ENCODE data around the gene CAMTA1.

CAMTA1 gene

DNA sequence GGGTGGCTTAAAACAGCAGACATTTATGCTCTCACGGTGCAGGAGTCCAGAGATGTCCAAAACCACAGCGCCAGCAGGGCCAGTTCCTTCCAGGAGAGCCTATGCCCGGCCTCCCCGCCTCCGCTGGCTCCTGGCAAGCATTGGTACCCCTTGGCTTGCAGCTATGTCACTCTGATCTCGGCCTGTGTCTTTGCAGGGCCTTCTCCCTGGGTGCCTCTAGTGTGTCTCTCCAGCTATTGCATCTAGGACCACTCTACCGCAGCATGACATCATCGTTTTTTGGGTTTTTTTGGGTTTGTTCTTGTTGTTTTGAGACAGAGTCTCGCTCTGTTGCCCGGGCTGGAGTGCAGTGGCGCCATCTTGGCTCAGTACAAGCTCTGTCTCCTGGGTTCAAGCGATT, 788.2 kb downstream of the CAMTA1 start:
- DNase-seq, result no peak

DNA sequence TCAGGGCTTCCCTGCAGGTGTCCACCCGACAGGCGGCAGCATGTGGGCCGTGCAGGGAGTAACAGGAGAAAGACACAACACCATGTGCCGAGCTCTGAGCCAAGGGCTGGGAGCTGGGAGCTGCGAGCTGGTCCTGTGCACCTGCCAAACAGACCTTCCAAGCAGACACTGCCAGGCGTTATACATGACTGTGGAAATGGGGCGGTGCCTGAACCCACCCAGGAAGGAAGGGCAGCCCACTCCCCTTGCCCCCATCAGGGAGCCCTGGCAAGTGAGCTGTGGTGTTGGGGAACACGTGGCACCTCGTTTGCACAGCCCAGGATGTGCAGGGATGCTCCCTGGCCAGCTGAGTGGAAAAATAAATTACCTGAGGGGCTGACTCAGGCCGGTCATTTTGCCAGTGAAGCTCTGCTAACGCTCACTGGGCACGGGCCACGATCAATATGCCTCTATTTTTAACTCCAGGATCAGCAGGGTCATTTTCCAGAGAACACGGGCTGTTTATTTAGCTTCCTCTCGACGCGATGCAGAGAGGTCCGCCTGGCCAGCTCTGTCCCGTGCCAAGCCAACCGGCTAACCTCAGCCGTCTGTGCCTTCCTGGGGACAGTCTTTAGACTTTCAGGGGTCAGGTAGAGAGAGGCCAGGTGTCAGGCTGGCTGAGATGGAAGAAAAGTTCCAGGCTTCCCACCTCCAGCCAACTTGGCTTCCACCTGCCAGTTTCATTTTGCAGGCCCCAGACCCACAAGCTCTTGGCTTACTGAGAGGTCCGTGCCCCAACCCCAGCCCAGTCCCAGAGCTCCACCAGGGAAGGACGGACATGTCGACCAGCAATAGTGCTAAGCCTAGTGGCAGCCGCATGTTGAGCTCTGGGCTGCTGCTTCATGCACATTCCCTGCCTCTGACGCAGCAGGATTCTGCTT, 789.1 kb downstream of the CAMTA1 start:
- DNase-seq, result no peak

DNA sequence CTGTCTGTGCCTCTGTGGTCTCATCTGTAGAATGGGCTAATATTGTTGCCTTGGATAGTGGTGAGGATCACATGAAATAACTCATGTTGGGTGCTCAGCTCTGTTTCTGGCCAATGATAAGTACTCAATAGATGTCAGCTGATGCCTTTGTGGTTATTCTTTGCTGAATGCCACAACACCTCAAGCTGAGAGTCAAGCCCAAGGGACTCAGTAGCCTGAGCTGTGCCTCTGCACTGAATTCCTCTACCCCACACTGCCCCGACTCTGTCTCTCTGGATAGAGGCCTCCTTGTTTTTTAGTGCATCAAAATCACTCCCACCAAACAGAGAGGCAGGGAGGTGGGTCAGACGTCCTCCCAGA, 789.8 kb downstream of the CAMTA1 start:
- no peak for DNase-seq

DNA sequence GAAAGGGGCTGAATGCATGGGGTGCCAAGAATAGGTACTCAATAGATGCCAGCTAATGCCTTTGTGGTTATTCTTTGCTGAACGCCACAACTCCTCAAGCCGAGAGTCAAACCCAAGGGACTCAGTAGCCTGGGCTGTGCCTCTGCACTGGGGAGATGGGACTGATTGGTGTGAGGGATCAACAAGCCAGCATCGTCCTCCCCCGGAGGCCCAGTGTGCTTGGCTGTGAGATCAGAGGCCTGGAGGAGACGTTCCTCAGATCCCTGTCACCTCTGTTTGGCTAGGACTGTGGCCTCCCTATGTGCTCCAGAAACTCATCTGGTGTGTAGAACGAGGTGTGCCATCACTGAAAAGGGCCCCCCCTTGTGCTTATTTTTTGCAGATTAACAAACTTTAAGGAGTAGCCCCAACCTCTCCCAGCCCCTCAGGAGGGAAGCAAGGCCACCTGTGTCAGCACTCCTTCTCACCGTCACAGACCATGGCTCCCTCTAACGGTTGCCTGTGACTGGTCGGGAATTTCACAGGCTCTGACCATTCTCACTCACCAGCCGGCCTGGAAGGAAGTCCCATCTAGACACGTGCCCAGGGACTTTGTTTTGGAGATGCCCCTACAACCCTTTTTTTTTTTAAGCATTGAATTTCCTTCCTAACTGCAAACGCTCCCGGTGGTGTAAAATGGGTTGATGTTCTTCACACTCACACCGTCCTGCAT, 791.8 kb downstream of the CAMTA1 start:
- no peak for DNase-seq

DNA sequence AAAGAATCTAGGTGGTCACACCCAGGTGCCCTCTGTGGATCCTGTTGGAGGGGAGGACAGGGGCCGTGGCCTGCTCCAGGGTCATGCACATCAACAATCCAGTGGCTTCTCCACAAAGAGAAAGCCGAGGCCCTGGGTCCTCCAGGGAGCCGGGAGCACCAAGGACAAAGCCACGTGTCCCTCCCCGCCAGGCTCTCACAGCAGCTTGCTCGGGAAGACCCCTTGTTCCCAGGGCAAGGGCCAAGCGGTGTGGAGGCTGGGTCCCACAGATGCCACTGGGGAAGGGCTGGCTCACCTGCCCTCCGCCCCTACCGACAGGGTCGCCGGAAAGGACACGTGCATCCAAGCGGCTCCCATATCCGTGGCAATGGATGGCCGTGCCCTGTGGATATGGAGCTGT, 793.0 kb downstream of the CAMTA1 start:
- no peak for DNase-seq

DNA sequence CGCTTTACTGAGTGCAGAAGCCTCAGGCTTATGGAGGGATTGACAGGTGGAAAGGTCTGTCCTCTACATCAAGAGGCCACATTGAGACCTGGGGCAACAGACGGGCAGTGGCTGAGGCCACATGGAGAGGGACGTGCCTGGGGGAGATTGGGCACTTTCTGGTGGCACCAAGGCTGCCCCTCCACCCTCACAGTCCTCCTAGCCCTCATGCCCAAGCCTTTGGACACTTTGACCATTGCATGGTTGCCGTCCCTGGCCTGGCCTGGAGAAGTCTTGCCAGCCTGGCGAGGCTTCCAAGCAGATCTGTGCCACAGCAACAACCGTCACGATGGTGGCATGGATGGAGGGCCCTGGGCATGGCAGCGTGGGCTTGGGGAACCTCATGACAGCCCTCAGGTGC, 793.8 kb downstream of the CAMTA1 start:
- no peak for DNase-seq

DNA sequence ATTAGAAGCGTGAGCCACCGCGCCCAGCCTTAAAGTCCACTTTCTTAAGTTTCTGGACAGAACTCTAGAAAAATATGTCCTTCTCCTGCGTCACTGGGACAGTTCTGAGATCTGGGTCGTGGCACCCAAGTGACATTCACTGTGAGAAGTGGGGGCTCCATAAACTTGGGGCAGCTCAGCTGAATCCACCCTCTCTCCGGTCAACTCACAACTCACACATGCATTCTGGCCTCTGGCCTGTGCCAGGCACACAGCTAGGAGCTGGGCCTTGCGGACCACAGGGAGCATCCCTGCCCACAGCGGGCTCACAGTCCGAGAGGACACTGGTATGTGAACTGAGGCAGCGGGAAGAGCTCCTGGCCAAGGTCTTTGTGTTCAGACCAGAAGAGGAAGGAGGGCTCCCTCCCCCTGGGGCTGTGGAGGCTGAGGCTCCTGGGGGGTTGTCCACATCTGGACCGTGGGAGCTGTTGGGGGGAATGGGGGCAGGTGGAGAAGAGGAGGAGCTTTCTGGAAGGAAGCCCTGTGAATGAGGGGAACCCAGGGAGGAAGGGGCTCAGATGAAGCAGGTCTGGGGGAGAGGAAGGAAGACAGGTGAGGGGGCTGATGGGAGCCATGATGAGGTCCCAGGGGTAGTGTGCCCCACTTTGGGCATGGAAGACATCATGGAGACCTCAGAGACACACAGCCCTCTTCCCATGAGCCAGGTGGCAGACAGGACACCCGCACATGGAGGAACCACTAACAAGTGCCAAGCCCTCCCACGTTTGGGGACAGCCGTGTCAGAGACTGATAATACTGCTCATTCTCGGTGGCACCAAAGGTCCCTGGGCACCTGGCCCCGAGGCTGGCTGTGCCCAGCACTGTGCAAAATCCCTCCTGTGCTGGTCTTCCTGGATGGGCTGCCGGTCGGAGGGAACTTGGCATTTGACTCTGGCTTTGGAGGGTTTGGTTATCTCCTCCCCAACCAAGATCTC, 794.9 kb downstream of the CAMTA1 start:
- DNase-seq, result no peak

DNA sequence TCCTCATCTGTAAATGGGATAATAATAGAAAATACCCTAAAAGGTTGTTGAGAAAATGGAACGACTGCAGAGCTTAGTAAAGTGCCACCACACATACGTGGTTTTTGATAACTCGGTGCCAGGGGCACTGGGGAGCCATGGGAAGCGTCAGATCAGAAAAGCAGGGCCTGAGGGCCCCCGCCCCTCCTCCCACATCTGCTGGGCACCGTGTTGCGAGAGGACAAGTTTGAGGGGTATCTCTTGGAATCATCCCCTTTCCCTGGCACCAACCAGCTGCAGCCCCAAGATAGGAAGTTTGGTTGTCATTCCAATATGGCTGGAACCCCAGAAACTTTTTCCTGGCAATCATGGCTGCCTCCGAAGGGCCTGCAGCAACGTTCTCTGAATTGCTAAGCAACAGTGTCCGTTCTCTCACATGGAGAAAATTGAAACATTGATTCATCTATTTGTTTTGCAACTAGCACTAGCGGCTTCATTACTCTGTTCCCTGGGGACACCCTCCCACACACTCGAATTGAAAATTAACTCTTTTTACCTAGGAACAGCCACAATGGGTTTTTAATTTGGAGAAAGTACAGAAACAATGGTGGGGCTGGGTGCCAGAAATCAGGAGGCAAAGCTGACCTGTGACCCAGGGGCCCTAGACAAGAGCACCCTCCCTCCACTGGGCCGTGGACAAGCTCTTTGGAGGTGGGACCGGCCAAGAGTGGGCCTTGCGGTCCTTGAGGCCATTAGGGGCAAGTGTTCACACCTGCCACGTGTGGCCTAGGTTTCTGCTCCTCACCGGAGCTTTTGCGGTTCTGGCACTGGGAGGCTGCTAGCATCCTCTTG, 795.9 kb downstream of the CAMTA1 start:
- no peak for DNase-seq

DNA sequence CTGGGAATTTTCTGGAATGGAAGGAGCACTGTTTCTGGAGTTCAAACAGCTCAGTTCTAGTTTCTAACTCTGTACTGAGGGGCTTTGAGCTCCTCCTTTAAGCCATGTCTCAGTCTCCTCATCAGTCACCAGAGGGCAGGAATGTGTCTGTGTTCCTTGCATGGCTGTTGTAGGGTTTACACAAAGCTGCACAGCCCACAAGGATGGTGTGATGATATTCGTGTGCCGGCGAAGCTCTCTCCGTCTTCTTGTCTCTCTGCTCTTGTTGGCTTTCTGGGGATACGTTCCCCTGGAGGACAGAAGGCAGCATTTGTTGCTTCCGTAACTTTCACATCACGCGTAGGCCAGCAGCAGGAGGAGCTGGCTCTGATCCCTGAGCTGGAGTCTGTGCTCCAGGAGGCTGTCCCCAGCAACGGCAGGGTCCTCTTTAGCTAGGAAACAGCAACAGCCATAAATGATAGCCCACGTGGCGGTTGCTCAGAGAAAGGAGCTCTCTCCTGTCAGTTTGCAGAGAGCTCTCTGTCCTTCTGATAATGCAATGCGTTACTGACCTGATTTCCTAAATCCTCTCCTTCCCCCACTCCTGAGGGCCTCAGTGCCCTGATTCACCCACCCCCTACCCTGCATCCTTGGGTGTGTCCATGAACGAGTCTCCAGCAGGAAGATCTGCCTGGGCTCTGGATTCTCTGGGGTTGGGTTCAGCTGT, 796.7 kb downstream of the CAMTA1 start:
- no peak for DNase-seq

DNA sequence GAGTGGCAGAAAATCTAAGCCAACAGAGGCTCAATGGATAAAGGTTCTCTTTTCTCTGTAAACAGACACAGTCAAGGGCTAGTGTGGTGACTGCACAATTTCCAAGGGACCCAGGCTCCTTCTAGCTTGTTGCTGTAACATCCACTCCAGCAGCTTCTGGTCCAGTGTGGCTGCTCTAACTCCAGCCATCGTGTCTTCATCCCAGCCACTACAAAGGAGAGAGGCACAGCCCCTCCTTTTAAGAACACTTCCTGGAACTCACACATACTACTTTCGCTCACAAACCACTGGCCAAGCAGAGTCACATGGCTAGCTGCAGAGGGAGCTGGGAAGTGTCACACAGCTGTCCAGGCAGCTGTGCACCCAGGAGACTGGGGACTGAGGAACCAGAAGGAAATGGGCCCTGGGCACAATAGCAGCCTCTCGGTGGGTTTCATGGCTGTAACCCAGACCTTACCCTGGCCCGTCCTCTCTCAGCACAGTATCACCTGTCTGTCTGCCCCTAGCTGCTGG, 797.3 kb downstream of the CAMTA1 start:
- DNase-seq, result no peak

DNA sequence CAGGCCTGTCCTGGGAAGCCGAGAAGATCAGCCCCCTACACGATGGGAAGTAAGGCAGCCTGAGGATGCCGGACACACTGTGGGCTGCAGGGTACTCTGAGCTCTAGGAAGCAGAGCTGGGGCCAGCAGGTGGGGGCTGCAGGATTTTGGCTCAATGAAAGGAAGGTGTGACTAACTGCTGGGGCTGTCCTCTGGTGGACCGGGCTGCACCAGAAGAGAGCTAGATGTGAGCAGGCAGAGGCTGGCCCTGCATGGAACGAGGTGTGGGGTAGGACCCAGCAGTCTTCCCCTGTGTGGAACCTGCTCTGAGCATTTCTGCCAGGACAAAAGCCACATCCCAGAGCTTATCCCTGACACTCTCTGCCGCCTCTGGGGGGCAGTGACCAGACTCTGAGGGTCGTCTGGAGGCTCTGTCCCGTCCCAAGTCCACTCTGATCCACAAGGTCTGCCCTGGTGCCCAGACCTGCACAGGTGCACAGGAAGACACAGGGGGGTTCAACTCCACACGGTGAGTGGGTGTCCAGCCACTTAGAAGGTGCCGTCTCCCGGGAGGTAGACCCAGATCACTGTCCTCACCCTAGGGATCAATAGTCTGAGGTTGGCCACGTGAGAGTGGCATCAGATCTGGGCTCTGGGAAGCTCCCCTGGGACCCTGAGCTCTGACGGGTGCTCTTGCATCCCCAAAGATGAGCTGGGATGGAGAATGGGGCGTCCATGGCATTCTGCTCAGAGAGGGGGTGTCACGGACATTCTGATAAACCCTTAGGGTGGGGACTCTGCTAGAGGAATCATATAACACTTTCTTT, 798.2 kb downstream of the CAMTA1 start:
- DNase-seq, result no peak

DNA sequence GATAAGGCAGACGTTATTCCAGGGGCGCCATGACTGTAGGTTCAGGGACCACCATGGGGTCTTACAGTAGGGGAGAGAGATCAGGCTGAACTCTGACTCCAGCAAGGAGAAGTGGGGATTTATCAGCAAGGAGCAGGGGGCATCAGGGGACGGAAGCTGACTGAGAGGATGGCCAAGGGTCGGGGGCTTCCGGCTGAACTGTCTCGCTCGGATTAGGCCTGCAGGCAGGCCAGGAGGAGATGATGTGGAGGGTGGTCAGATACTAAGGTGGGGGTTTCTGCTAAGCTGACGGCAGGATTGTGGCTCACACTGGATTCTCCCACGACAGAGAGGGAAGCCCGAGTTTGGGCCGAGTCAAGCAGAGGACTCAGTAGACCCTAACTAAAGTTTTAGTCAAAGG, 798.9 kb downstream of the CAMTA1 start:
- DNase-seq, result no peak

DNA sequence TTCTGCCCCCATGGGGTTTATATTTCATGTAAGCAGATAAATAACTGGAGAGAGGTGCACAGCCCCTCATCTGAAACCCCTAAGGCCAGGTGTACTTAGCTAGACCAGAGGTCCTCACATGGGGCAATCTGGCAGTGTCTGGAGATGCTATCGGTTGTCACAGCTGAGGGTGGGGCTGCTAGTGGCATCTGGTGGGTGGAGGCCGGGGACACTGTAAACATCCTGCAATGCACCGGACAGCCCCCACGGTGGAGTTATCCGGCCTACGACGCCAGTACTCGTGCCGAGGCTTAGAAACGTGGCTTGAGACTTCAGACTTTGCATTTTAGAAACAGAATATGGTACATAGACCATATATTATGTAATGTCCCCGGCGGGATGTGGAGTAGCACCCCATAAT, 799.4 kb downstream of the CAMTA1 start:
- DNase-seq, result no peak

DNA sequence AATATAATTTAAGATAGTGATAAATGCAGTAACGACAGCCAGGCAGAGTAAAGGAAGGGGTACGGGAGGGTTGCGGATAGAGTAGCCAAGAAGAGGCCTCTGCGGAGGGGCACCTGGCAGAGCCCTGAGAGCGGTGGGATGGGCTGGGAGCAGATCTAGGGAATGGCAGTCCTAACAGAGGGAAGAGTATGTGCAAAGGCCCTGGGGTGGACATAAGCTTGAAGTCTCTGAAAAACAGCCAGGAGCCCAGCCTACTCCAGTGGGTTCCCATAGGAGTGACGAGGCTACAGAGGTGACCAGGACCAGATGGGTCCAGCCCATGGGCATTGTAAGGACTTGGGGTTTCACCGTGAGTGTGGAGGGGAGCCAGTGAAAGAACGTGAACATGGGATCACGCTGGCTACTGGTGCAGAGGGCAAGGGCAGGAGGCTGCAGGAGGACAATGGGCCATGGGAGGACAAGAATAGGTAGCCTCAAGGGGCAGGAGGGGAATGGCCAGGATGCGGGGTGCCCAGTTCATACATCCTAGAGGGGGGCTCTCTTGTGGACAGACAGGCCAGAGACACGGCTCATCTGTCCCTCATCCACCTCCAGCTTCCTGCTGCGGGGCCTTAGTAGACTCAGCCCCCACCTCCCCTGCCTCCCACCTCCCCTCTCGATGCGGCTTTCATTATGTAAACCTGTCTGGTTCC, 800.1 kb downstream of the CAMTA1 start:
- no peak for DNase-seq

DNA sequence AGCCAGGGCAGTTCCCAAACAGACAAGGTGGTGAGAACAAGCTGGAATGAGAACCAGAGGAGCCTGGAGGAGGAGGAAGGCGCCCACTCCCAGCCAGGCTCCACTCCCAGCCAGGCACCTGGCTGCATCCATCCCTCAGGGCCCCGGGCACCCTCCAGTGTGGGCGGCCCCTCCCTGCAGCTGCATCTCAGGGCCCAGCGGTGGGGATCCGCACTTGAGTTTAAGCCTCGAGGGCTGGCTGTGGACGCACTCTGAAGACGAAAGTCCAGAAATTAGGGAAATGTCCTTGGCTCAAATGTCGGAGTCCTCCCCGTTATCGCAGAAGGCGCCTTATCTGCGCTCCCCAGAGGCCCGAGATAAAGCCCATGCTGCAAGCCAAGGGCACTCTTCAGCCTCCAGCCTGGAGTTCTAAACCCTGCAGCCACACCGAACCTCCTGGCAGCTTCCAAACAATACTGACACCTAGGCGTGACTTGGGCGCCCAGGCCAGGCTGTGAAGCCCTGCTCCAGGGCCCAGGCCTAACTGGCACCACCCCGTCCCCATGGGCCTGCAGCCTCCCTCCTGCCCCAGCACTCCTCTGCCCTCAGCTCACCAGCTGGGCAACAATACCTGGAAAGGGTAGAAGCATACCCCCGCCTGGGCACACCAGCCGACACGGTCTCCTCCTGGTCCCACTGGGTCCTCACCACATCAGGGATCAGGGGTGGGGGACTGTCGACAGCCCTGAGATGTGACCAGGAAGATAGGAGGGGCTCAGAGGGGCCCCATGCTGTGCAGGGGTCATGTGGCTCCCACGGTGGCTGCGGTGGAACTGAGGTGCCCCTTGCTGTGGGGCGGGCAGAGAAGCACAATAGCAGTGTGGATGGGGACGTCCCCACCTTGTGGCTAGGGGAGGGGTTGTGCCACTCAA, 801.0 kb downstream of the CAMTA1 start:
- DNase-seq, result no peak

DNA sequence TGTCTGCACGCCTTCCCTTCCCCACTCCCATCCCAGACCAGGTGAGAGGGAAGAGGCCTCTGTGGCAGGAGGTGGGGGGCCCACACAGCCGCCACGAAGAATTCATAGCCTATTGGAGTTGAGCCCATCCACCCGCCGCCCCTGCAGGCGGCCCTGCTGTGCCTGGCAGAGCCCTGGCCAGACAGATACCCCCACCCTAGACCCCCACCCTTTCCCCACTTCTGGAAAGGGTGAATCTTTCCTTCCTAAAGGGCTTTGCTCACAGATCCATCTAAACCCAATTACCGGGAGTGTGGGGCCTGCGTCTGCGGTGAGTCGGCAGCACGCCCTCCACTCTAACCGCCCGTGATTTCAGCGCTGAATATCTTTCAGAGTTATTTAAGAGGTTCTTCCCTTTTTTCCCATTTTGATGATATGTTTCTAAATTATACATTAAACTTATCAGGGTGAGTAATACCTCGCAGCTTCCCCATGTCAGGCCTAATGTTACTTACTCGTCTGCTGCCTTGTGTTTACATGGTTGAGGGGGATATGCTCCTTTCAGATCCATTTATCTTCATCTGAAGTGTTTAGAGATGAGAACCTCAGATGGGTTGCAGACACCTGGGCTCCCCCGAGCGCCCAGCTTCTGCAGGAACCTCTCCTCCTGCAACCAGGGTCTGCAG, 802.0 kb downstream of the CAMTA1 start:
- DNase-seq, result no peak

DNA sequence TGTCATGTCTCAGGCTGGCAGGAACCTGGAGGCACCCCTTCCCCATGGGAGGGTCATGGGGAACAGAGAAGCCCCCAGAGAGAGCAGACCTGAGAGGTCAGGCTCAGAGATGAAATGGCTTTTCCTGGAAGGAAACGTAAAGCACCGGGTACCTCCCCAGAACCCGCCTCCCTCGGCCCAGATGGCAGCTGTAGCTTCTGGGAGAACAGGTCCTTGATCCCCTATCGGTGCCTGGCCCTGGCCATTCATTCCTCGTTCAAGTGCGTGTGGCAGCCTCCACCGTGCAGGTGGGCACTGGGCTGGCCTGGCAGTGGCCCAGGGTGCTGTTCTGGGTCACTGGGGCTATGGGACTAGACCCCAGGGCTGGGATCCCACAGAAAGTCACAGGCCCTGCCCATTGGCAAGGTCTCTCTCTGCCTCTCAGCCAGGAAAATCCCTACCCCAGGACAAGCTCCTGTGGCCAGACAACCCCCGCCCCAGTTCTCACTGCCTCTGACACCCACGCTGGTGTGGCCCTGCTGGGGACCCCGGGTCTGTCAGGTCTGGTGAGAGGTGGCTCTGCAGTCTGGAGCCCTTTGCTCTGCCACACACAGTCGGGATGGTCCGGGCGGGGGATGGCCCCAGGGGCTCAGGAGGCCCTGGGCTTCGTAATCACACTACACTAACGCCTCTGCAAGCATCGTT, 802.7 kb downstream of the CAMTA1 start:
- no peak for DNase-seq

DNA sequence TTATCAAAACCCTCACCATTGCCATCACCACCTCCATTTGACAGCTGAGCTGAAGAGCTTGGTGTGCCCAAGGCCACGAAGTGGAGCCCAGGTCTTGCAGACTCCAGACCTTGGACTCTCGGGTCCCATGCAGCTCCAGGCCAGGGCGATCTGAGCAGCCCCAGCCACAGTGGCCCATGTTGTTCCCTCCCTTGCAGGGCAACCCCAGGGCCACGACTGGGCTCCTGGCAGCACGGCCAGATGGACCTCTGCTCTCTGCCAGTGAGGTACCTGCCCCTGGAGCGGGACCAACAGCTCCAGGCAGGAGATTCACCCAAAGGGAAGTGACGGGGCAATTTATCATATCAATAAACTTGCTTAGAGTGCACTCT, 803.2 kb downstream of the CAMTA1 start:
- no peak for DNase-seq

Measured in NCI-H1105 treated with DMSO at 0.1 percent for 48 hours (cell line).